GM23248 (cell line): ENCODE results near the gene PLD4.

Experiments used
- EZH2 ChIP-seq: fragments of 200-600 bp; sonication (generic); IDR thresholded peaks from 2 replicates; pipeline ENCODE4 v1.6.1; 2018; ENCODE audit warnings: antibody characterized with exemption, mild to moderate bottlenecking; ENCODE audit not compliant: insufficient read depth, poor library complexity, severe bottlenecking
- EZH2phosphoT487 ChIP-seq: fragments of 200-600 bp; sonication (generic); IDR thresholded peaks from 2 replicates; pipeline ENCODE4 v1.6.1; 2018; ENCODE audit warnings: antibody characterized with exemption, moderate library complexity, mild to moderate bottlenecking, low read depth; ENCODE audit not compliant: insufficient read depth

DNA sequence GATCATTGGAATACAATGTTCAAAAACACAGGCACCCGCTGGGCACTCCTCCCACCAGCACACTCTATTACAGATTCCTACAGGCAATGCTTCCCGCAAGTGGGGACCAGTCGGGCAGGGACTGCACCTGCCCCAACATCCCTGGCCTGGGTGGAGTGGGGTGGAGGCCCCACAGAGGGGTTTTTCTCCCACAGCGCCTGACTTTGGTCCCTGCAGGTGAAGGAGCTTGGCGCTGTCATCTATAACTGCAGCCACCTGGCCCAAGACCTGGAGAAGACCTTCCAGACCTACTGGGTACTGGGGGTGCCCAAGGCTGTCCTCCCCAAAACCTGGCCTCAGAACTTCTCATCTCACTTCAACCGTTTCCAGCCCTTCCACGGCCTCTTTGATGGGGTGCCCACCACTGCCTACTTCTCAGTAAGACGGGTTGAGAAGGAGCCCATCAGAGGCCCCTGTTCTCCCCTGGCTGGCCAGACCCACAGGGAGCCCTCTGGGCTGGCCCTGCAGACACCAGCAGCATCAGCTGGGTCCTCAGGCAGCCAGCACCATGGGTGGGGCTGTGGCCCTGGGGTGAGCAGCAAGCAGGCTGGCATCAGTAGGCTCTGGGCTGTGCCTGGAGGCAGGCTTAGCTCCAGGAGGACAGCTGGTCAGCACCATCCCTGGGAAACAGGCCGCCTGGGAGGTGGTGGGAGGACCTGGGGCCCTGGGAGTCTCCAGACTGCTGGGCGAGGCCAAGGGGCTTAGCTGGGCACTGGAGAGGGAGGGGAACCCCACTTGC is 6.0 kb downstream of the PLD4 start:
- TF ChIP-seq EZH2phosphoT487 (no peak), EZH2 (no peak)
